Right renal cortex interstitium (tissue), 3 donors: ENCODE measurements around the gene SH3TC2. TPM values are rescaled to one million over a fixed set of nuclear protein-coding genes. Genes with fewer than 3 reads are reported as not detected.

Experiments used
- DNase-seq, 3 donors: peaks; one replicate each; pipeline ENCODE4 v3.0.0-alpha.2; 2013; ENCODE audit warnings: low read depth in 3 of 3, low spot score in 2 of 3
- polyA plus RNA-seq, 3 donors: library from polyadenylated mRNA; unstranded; fragments of 120-200 nt; gene quantifications; one replicate each; pipeline ENCODE4 v1.2.1, GENCODE V29; 2013; ENCODE audit not compliant: insufficient read length in 3 of 3

Gene SH3TC2
- polyA plus RNA-seq, 3 donors, result 0.75 to 0.88 (median 0.80) TPM

DNA sequence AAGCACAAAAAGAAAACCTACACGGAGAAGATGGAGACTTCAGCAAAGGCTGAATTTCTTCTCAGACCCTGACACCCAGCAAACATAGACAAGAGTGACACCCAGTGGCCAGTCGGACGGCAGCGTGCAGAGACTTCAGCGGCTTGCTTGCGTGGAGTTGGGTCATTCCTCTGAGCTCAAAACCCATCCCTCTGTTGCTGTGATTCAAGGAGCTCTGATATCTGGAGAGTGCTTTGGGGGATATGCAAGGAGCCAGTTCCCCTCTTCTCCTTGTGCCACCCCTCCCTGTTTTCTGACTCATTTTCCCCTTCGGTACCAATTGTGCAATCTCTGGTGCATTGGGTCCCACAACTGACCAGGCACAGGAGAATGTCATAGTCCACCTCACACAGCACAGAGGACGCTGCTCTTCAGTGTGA is 27.5 kb downstream of the SH3TC2 start:
- DNase-seq, result peak in 2 of 3 donors; percentile 31 to 55

DNA sequence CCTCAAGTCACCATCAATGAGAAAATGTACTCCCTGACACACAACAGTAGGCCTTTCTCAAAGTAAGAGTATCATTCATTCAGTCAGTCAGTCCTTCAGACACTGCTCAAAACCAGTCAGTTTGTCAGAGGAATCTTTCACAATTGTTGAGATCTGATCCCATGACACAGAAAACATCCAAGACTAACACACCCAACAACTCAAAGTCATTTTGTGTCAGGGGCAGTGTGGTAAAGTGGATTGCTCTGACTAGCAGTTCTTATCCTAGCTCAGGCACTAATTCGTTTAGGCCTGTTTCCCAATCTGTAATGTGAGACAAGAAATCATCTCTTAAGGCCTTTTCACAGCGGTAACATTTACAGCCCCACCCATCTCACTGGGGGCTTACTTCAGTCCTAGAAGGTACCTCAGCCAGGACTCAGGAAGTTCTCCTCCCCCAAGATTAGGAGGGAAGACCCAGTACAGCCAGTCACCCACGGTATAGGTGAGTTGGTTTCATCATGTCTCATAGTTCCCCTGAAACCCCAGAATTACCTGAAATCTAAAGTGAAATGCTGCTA is 31.9 kb downstream of the SH3TC2 start:
- no peak for DNase-seq

DNA sequence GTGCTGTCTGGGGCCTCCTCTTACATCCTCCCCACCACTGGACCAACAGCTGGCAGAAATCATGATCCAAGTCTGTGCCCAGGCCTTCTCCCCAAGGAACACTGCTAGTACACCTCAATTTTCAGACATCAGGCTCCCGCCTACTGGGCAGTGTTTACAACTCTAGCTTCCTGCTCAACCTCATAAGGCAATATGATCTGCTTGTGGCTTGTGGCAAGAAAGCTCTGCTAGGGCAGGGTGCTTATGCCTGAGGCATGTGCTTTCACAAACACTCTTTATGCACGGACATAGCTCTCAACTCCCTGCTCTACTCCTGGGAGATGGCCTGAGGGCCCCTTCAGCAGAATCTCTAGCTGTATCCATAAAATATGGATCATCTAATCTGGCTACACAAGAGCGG is 32.5 kb downstream of the SH3TC2 start:
- no peak for DNase-seq

DNA sequence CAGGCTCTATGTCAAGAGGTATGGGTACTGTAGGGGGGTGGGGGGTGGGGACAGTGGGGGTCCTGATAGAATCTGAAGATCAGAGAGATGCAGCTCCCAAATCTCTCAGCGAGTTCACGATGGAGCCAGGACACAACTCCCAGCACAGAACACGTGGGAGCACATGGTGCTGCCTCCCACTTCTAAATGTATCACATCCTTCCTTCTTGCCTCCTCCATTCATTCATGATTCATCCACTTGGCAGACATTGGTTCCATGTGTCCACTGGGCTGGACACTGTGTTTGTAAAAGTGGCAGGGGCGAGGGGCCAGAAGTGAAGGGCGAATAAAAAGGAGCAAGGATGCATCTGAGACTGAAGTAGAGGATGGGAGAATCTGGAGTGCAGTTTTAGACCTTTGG is 33.9 kb downstream of the SH3TC2 start:
- DNase-seq, result no peak

DNA sequence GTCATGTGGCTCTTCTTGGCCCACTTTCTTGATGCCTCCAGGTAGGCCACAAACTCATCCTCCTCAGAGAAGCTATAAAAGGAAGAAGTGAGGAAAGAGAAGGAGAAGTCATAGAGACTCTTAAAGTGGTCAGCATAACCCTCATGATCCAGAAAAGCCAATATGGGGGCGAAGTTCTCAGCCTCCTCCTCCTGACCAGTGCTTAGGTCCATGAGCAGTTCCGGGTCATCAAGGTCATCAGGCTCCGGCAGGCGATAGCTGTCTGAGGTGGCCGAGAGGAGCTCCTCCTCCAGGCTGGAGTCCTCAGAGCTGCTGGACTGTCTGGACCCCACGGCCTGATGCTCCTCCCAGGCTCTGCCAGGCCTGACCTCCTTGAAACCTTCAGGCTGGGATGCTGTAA is 34.7 kb downstream of the SH3TC2 start:
- DNase-seq, result no peak

DNA sequence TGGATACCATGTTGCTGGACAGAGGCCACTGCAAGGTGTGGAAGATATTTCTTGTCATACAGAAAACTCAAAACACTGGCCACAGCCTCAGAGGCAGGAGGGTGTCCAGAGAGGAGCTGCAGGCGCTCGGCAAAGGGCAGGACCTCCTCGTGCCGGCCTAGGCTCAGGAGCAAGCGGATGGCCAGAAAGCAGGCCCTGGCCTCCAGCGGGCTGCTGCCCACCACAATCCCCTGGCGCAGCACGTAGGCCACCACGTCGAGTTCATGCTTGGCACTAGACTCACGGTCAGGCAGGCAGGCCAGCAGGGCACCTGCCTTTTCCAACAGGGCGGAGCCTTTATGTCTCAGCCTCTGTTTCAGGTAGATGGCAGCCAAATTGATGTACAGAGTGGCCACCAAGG is 35.2 kb downstream of the SH3TC2 start:
- no peak for DNase-seq

DNA sequence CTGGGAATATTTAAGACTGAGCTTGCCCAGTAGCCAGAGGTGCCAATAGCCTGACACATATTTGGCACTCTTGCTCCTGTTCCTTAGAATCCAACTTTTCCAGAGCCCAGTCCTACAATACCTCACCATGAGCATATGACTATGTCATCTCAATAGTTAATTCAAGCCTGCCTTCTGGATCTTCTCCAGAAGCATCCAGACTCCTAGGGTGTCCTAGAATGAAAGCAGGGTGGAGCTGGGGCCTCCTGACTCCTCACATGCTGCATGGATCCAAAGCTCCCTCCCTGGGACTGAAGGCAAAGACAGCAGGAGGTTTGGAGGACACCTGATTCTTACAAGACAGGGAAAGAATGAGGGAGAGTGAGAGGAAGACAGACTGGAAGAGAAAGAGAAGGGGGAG is 37.9 kb downstream of the SH3TC2 start:
- no peak for DNase-seq

DNA sequence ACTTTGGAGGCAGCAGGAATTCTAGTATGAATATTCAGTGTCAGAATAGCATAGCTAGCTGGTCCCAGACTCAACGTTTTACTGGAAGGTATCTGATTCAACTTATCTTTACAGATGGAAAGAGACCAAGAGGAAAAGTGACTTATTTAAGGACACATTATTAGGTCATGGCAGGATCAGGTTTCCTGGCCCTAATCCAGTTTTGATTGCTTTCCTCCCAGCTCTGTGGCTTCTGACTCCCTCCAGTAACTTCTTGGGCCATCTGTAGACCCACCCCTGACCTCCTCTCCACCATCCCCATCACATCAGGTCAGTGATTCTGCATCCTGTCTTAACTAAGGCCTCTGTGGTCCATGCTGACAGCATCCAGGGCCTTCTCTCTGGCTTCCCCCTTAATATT is 38.4 kb downstream of the SH3TC2 start:
- DNase-seq, result no peak

DNA sequence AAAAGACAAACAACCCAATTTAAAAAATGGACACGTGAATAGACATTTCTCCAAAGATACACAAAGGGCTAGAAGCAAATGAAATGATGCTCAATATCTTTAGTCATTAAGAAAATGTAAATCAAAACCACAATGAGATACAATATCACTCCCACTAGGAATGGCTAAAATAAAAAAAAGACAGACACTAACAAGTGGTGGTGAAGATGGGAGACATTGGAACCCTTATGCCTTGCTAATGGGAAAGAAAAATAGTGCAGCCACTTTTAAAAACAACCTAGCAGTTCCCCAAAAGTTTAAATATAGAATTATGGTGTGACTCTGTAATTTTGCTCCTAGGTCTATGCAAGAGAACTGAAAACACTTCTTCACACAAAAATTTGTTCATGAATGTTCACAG is 40.7 kb downstream of the SH3TC2 start:
- DNase-seq, result no peak

DNA sequence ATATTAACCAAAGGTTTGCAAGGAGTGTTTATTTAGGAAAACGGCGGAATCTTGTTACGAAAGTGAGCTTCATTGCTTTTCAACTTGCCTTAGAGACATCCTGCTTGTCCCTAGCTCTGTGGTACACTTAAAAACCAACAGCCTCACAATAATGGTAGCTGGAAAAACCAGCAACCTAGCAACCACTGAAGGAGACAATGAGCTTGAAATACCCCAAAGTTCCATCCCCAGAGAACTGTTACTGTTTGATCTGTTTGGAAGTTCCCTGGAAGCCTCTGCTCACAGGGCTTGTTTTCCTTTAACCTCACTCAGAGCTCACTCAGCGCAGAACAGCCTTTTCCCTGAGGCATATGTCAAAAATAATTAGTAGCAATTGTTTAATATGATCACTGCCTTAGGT is 43.2 kb downstream of the SH3TC2 start:
- DNase-seq, result no peak

DNA sequence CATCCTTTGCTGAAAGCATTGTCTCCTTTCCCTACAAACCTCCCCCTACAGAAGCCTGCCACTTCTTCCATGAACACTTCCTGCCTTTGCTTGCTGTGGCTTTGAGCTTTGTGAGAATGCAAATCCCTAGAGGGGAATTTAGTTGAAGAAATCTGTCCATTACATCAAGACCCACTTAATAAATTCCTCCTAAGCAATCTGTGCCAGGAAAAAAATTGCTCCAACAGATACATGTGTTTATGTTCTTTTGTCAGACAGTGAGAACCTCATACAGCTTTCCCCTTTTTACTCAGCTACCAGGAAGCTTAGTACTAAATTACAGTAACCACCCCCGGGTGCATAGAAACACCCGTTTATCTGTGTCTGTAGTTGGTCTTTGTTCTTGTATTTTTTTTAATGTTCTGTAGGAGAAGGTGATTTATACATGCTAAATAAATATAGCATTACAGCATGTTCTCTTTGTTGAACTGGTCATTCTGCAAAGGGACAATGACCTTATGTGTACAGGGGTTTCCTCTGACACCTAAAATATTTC is 43.9 kb downstream of the SH3TC2 start:
- DNase-seq, result no peak

DNA sequence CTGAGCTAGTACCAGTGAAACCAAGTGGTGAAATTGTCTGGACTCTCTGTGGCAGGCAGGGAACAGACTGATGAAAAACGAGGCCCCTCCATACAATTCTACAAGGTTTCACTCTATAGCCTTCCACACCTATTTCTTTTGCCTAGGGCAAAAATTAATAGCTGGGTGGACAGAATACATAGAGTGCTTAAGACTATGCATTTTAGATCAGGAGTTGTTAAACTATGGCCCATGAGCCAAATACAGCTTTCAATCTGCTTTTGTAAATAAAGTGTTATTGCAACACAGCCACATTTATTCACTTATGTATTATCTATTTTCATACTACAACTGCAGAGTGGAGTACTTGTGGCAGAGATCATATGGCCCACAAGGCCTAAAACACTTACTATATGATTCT is 45.2 kb downstream of the SH3TC2 start:
- no peak for DNase-seq

DNA sequence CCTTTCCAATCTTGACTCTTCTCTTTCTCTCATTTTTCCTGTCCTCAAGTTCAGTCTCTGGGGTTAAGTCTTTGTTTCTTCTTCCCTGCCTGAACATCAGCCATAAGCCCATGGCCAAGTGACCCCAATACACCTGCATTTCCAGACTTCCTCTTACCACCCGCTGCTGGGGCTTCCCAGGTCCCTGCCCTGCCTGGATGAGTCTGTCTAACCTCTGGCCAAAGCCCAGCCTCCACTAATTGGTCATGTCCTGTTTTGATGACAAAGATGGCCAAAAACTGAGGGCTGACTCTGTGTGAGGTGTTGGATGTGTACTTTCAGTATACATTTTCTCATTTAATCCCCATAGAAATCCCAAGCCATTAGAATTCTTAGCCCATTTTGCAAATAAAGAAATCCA is 47.3 kb downstream of the SH3TC2 start:
- DNase-seq, result no peak

DNA sequence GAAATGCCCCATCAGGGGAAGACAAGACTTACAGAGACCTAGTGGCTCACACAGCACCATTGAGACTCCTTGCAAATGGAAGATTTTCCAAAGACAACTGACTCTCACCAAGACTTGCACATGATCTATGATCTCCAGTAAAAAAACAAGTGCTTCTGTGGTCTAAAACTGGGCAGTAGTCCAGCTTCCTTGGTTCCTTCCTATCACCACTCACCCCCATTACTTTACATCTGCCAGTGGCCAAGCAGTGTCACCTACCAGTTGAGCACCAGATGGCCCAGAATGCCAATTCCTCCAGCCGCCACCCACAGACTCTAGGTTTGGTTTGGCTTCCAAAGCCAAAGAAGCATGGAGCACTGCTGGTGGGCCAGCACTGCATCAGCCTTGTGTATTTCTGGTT is 47.7 kb downstream of the SH3TC2 start:
- no peak for DNase-seq

DNA sequence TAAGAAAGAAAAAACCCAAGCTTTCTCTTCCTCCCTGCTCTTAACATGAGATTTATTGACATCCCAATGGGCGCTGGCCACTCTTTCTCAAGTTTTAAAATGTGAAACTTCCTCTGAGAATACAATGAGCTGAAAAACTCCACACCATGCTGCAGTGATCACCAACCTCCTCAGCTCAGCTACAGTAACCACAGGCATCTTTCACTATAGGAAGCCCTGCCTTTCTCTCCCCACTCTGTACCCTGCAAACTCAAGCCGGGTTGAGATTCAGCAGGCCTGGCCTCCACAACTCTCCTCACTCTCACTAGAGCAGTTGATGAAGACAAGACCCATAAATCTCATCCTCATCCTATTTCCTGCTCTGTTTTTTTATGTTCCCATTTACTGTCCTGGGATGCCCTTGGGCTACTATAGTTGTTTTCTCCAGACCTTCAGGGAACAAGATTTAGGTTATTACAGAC is 48.3 kb downstream of the SH3TC2 start:
- no peak for DNase-seq

DNA sequence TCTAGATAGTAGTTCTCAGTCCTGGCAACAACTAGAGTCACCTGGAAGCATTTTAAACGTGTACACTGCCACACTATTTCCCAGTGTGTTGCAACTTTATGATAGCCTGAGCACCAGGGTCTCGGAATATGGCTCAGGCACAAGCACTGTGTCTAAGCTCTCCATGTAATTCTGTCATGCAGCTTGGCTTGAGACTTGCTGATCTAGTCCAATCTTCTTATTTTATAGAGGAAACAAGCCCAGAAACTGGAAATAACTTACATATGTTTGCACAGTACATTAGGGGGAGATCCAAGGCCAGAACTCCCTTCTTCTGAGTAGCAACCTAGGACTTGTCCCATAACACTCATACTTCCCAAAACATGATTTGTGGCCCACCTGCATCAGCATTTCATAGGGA is 49.1 kb downstream of the SH3TC2 start:
- no peak for DNase-seq

DNA sequence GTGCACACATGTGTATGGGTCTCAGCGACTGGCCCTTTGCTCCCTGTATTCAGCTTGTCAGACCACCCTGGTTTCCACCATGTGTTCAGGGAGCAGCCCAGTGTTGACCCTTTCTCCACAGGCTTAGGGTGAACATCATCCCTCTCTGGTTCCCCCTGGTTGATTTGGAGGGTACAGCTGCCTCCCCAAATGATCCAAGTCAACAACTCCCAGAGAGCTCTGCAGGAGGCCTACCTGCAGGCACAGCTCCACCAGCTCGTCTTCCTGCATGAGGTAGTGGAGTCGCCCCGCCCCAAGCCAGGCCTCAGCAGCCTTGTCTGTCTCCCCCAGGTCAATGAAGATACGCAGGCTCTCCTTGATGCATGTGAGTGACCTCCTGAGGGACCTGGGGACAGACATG is 50.5 kb downstream of the SH3TC2 start:
- no peak for DNase-seq

DNA sequence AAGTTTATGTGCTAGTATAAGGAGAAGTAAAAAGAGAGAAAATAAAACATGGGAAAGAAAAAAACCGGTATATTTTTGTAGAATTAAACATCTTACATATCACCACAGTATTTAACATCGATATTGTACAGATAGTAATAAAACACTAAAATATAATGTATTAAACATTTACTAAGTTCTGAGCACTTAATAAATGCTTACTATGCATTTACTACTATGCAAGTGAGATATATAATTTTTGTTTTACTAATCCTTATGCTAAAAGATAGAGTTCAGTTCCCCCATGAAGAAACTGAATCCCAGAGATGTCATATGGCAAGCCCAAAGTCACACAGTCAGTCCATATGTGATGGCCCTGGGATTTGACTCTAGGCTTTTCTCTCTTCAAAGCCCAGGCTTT is 51.1 kb downstream of the SH3TC2 start:
- no peak for DNase-seq

DNA sequence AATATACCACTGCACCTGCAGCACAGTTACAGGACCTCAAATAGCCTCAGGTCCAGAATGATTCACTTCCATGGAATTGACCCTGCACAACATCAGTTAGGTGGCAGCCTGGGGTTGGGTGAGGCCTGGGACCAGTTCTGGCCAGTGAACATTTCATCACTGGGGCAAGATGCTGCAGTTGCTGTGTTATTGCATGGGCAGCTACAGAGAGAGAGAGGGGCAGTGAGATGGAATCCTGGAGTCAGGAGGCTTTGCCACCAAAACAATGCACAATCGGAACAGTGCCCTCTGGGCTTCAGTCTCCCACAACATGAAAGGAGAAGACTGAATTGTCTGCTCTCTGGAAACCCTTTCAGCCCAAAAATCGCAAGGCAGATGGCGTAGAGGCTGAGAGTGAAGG is 51.8 kb downstream of the SH3TC2 start:
- DNase-seq, result no peak

DNA sequence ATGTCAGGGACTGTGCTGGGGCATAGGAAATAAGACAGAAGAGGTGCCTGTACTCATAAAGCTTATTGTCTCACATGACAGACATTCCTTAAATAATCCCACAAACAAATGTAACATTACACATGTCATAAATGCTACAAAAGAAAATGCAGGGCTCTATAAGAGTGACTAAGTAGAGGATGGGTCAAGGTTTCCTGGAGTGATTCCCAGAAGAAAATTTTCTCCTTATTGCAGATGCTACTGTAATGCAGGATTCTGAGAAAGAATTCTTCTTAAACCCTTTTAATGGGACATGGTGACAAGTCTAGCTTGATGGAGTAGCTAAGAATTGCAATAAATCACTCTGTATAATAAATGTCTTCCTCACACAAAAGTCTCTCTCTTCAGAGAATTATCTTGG is 55.7 kb downstream of the SH3TC2 start:
- no peak for DNase-seq

DNA sequence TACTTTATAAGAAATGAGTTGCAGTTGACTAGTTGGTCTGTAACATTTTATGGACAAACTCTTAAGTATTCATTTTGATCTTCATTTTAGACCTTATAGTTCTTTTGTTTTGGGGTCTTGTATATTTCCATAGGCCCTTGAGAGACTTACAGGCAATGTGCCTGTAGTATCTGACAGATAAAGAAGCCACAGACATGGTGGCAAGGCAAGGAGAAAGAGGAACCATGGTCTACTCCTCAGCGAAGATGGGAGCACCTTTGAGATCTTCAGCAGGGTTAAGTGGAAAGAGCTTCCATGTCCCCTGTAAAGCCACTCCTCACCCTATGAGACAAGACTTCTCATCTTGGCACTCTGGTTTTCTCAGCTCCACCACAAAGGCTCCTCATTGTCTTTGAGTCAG is 56.4 kb downstream of the SH3TC2 start:
- DNase-seq, result no peak

DNA sequence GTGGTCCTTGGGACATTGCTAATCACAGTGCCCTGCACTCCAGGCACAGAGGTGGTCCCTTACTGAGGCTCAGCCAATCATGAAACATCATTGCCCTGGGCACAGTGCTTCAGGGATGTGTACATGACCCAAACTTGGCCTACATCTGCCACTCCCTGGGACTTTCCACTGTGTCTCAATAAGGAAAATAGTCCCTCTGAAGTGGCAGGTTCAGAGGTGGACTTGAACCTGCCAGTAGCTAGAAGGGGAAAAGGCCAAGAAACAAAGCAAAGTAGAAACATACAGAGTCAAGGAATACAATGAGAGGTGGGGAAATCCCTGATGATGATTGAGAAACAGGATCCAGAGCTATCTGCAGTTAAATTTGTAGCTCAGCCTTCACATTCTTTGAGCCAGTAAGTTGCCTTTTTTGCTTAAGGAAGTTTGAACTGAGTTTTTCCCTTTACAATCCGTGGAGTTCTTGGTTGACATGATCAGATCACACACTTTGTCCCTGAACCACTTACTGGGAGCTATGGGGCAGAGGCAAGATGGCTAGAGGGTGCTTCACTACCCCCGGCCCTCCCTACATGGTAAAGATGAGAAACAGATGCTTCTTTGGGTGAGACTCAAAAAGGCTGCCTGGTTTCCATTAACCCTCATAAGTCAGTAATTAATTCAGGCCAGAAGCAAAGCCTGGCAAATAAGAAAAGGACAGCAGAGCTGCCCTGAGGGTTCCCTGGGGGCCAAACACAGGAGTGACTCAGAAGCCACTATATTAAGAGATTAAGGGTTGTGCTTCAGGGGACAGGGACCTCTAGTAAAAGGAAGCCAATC is 57.6 kb downstream of the SH3TC2 start:
- no peak for DNase-seq
